OCI-LY3 (cell line): ENCODE data around the gene AVPR1B.

Source experiments
- H2AFZ ChIP-seq: fragments of 200-600, 300-600 bp; shearing (Covaris generic); 2 replicates; pipeline ENCODE4 v1.6.0; 2014; ENCODE audit warnings: antibody characterized with exemption, low read depth, low read length
- H3K27ac ChIP-seq: fragments of 200-600, 300-600 bp; sonication (generic); 2 replicates; pipeline ENCODE4 v1.5.1; 2014; ENCODE audit warnings: mild to moderate bottlenecking, low read length, moderate library complexity, mixed read lengths
- H3K27me3 ChIP-seq: fragments of 200-600, 300-600 bp; sonication (generic); 2 replicates; pipeline ENCODE4 v1.6.1; 2014; ENCODE audit warnings: low read depth, low read length, mixed read lengths
- H3K36me3 ChIP-seq: fragments of 200-600, 300-600 bp; sonication (generic); replicated peaks from 2 replicates; pipeline ENCODE3; 2014; ENCODE audit warnings: low read depth, low read length, mixed read lengths
- H3K4me1 ChIP-seq: fragments of 300-600, 200-600 bp; sonication (generic); 2 replicates; pipeline ENCODE4 v1.6.1; 2014; ENCODE audit warnings: low read length, mixed read lengths
- H3K4me2 ChIP-seq: fragments of 200-600, 300-600 bp; sonication (generic); 2 replicates; pipeline ENCODE4 v1.6.1; 2014; ENCODE audit warnings: low read length, mixed read lengths
- H3K4me3 ChIP-seq: fragments of 300-600, 200-600 bp; sonication (generic); 2 replicates; pipeline ENCODE4 v1.5.1; 2014; ENCODE audit warnings: antibody characterized with exemption, mild to moderate bottlenecking, low read length, moderate library complexity
- H3K79me2 ChIP-seq: fragments of 300-600, 200-600 bp; shearing (Covaris generic); 2 replicates; pipeline ENCODE4 v1.6.1; 2014; ENCODE audit warnings: mild to moderate bottlenecking, low read length, mixed read lengths
- H3K9ac ChIP-seq: fragments of 300-600, 200-600 bp; shearing (Covaris generic); 2 replicates; pipeline ENCODE4 v1.6.0; 2014; ENCODE audit warnings: mild to moderate bottlenecking, low read length, moderate library complexity
- H3K9me3 ChIP-seq: fragments of 200-600, 300-600 bp; shearing (Covaris generic); 2 replicates; pipeline ENCODE4 v1.6.1; 2014; ENCODE audit warnings: low read length, mixed read lengths; ENCODE audit not compliant: insufficient read depth
- H4K20me1 ChIP-seq: fragments of 200-600, 300-600 bp; sonication (generic); 2 replicates; pipeline ENCODE4 v1.6.1; 2016; ENCODE audit warnings: low read length, mixed read lengths; ENCODE audit not compliant: insufficient read depth
- CTCF ChIP-seq: fragments of 200-600, 300-600 bp; sonication (generic); IDR thresholded peaks from 2 replicates; pipeline ENCODE4 v1.5.1; 2014; ENCODE audit warnings: antibody characterized with exemption, low read length, low read depth
- EZH2phosphoT487 ChIP-seq: fragments of 200-600 bp; shearing (Covaris generic); IDR thresholded peaks from 2 replicates; pipeline ENCODE4 v1.6.1; 2018; ENCODE audit warnings: antibody characterized with exemption, mixed run types, low read depth

AVPR1B gene

GRCh38 chr1:206079135-206079534 is 38.1 kb downstream of the AVPR1B start:
- Histone ChIP-seq H4K20me1 (no peaks in the 10 kb centered on the region), H3K36me3 (peaks cover 18% of the 10 kb centered on the region), H3K9me3 (no peaks in the 10 kb centered on the region), H3K27me3 (no peaks in the 10 kb centered on the region), H3K27ac (peak overlapping the region; percentile 90), H2AFZ (no peak overlapping the region), H3K4me1 (peaks cover 69% of the 10 kb centered on the region), H3K9ac (no peak overlapping the region), H3K4me2 (no peak overlapping the region), H3K4me3 (no peak overlapping the region), H3K79me2 (peaks cover 34% of the 10 kb centered on the region)
- TF ChIP-seq CTCF (no peak), EZH2phosphoT487 (no peak)

- peaks cover 14% of the 10 kb centered on the region; the same call in 1 of the 2 replicates for H3K79me2 ChIP-seq
- TF ChIP-seq EZH2phosphoT487: no peak
- no peak for TF ChIP-seq CTCF
- peaks cover 14% of the 10 kb centered on the region for H3K36me3 ChIP-seq
- H3K9me3 ChIP-seq: no peaks in the 10 kb centered on the region
- H4K20me1 ChIP-seq: no peaks in the 10 kb centered on the region
- no peak overlapping the region for H3K4me3 ChIP-seq
- no peak overlapping the region for H2AFZ ChIP-seq
- H3K27ac ChIP-seq: peak overlapping the region; percentile 98
- no peak overlapping the region for H3K9ac ChIP-seq
- H3K27me3 ChIP-seq: no peaks in the 10 kb centered on the region
- H3K4me2 ChIP-seq: no peak overlapping the region
- H3K4me1 ChIP-seq: peaks cover 44% of the 10 kb centered on the region
These were observed 41.1 kb downstream of the AVPR1B start for GRCh38 chr1:206075786-206076755.

GRCh38 chr1:206074839-206075238 is 42.3 kb downstream of the AVPR1B start:
- Histone ChIP-seq H3K27ac (peak overlapping the region; percentile 98), H3K9me3 (no peaks in the 10 kb centered on the region), H3K4me3 (no peak overlapping the region), H3K36me3 (peaks cover 24% of the 10 kb centered on the region), H2AFZ (no peak overlapping the region), H3K4me2 (no peak overlapping the region), H3K9ac (no peak overlapping the region), H4K20me1 (no peaks in the 10 kb centered on the region), H3K79me2 (peaks cover 12% of the 10 kb centered on the region), H3K4me1 (peaks cover 44% of the 10 kb centered on the region), H3K27me3 (no peaks in the 10 kb centered on the region)
- TF ChIP-seq CTCF (peak; percentile 22), EZH2phosphoT487 (no peak)

- Histone ChIP-seq H3K4me3 (no peak overlapping the region), H3K9ac (peak overlapping the region; percentile 80; the same call in 1 of the 2 replicates), H3K4me2 (no peak overlapping the region), H3K4me1 (peaks cover 69% of the 10 kb centered on the region), H3K36me3 (peaks cover 45% of the 10 kb centered on the region), H3K27ac (peak overlapping the region; percentile 98), H3K9me3 (no peaks in the 10 kb centered on the region), H4K20me1 (peaks cover 24% of the 10 kb centered on the region), H3K79me2 (peaks cover 47% of the 10 kb centered on the region), H2AFZ (no peak overlapping the region), H3K27me3 (no peaks in the 10 kb centered on the region)
- TF ChIP-seq CTCF (no peak), EZH2phosphoT487 (no peak)
These were observed 46.4 kb downstream of the AVPR1B start for GRCh38 chr1:206070627-206071304.
